NCI-H226 (cell line): Measurements from ENCODE around the gene PTEN.
"Not testable (repeated sequence)": the region's sequence is repeated elsewhere in the genome, so short reads cannot be mapped to it uniquely, and the experiment has no call there.

Source experiments
- DNase-seq: peaks from one replicate; pipeline ENCODE4 v3.0.0-alpha.2; 2015

The PTEN gene

GRCh38 chr10:87863053-87863943, at the start of gene PTEN, which contains the start of gene KLLN:
TSS of gene PTEN (plus strand) at chr10:87863625. CDS start at chr10:87864470, 845 bp downstream.
TSS of gene KLLN (minus strand) at chr10:87863533. CDS start at chr10:87862487, 1,046 bp downstream.
- peak; percentile 92 for DNase-seq

DNA sequence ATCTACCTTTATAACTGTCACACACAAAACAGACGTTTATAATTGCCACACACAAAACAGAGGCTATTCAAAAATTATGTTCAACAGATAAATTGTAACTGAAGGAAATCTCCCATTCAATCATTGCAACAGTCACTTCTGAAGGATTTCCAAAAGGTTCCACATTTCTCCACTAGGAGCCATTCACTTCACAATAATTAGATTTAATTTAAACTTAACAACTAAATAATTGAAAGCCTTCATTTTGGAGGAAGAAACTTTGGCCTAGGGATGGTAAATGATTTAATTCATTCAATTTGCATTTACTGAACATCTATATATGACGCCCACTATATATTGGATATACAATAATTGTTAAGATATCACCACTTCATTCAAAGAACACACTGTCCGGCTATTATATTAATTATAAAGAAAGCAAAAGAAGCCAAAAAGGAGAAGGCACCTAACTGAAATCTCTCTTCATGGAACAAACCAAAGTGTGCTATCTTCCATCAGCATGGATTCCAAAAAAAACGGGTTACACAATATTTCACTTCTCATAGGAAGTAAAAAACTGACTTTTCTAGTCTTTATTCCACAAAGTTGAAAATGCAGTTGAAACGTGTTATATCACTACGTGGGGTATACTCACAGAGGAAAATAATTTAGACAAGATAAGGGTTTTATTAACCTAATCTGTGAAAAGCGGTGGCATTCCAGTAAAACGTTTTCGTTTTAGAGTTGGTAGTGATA, 47.1 kb upstream of the PTEN start:
- no peak for DNase-seq

- no peak for DNase-seq
These were observed 46.4 kb upstream of the PTEN start for GRCh38 chr10:87816898-87817608.

DNA sequence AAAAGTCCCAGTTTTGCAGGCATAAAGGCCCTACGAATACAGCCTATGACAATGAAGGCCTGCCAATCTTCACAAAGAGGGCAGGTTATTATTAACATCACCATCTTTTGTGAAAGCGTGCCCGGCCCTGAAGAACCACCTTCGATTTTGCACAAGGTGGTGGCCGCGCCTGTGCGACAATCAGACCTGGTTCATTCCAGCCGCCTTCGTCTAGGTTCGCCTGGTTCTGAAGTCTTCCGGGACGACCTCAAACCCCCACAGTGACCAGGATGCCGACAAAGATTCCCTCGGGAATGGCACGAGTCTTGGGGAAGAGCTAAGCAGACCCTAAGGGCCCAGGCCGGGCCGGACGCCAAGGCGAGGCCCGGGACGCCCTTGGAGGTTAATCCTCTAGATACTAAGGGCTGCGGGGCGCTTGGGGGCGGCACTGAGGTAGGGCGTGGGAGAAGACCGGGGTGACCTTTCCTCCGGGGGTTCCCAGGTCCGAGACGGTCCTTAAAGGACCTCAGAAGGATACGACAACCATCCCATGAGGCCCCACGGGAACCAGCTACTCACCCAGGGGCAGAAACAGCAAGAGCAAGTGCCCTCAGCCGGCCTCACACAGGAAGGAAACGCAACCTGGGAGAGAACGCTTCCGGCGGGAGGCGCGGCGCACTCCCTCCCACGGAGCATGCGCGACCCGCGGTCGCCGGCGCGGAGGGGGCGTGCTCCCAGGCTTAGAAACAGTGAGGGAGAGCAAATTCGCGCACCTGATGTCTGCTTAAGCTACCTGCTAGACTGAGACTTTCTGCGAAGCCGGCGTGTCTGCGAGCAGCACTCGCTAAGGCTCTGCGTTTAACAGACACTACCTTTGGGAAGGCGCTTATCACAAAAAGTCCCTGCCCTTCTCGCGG, 45.6 kb upstream of the PTEN start, which contains the start of gene ATAD1:
Gene ATAD1, minus strand, starts transcription at position 618 of the 896 bp plus-strand sequence. CDS start 3,627 bp downstream, outside the sequence.
- DNase-seq = peak; percentile 85

DNA sequence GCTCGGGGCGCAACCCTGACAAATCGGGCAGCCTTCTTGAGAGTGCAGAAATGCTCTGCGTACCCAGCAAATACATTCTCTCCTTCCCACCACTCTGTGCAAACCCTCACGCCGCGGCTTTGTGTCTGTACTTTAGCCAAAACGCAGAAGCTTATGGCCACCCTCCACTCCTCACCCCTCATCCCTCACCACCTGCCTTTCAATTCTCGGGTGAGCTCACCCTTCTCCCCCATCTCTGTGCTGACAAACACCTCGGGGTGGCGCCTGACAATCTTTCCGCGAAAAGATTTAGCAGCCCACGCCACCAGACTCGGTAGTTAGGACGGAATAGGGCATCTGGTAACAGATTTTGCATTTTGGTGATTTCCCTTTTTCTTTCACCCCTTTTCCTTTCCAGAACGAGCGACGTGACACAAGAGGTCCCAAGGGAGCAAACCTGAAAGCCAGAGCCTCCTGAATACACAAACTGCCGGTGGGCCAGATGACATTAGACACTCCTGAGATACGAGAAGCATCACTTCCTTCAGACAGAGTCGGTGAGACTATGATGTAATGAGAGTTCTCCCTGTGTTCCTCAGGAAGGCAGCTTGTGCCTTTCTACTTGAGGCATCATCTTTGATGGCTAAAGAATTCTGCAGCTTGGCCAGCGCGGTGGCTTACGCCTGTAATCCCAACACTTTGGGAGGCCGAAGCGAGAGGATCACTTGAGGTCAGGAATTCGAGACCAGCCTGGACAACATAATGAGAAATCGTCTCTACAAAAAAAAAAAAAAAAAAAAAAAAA, 44.7 kb upstream of the PTEN start:
- DNase-seq = peak; percentile 11

GRCh38 chr10:87819289-87819585, 44.2 kb upstream of the PTEN start:
- no peak for DNase-seq

- no peak for DNase-seq
These were observed 36.8 kb upstream of the PTEN start for GRCh38 chr10:87826653-87827052.

DNA sequence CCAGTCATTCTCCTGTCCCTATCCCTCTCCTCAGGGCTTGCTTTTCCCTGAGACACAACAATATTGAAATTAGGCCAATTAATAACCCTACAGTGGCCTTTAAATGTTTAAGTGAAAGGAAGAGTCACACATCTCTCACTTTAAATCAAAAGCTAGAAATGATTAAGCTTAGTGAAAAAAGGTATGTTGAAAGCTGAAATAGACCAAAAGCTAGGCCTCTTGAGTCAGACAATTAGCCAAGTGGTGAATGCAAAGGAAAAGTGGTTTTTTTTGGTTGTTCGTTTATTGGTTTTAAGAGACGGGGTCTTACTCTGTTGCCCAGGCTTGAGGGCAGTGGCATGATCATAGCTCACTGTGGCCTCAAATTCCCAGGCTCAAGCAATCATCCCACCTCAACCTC, 35.7 kb upstream of the PTEN start:
- DNase-seq = no peak

- DNase-seq = not testable (repeated sequence)
These were observed 34.4 kb upstream of the PTEN start for GRCh38 chr10:87829051-87829450.

DNA sequence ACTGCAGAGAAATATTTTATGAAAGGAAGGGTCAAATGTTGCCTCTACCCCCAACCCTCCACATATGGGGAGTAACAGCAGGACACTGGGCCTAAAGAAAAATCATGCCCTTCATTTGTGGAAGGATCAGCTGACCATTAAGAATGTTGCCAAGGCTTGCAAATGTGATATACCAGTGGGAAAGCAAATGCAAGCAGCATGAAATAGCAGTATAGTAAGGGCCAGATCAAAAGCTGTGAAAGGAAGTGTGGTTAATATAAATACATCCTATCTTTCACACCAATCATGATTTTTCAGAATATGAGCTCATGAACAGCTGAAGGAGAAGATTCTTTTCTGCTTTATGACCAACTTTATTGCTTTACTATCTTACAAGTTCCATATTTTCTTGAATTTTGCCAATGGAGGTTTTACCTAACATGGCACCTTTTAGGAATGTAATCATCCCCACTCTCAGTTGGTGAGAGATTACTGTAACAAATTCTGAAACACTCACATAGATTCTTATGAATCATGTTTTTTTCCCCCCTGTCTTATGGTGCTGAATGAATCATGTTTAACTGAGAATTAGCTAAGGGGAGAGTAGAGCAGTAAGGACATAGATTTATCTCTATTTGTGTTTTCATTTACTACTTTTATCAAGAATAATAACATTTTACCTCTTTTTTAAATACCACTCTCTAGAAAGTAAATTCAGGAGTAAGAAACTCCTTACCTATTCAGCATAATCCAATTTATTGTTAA, 33.3 kb upstream of the PTEN start:
- DNase-seq = peak; percentile 45

DNA sequence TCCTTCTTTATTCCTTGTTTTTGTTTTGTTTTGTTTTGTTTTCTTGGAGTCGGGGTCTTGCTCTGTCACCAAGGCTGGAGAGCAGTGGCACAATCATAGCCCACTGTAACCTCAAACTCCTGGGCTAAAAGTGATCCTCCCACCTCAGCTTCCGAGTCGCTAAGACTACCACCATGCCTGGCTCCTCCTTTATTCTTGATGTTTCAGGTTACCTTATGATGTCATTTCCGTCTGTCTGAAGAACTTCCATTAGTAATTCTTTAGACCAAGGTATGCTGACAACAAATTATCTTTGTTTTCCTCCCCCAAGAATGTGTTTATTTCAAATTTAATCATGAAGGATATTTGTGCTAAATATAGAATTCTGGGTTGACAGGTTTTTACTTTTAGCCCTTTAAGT, 27.3 kb upstream of the PTEN start:
- no peak for DNase-seq

DNA sequence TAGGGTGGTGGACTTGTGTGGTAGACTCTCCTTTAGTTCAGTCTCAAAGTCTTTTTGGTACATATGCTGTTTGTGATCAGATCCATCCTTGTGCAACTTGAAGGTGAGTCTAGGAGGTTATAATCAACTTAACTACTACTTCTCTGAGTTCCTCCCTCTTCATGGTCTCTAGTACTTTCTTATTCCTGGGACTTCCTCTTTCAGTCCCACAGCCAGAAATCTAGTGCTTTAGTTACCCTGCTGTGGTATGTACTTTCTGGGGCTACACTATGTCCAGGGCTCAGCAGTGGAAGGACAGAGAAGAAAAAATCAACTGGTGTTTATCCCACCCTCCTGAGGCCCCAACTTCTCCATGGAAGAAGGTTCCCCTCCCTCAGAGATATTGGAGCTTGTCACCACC, 26.0 kb upstream of the PTEN start:
- no peak for DNase-seq

DNA sequence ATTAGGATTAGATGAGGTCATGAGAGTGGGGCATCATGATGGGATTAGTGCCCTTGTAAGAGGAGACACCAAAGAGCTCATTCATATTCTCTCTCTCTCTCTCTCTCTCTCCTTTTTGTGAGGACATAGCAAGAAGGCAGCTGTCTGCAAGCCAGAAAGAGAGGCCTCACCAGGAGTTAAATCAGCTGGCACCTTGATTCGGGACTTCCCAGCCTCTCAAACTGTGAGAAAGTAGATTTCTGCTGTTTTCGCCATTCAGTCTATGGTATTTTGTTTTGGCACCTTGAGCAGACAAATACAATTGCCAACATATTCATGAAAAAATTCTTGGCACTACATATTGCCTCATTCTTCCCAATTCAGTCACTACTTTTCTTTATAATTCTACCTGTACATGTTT, 24.8 kb upstream of the PTEN start:
- no peak for DNase-seq

- no peak for DNase-seq
These were observed 22.2 kb upstream of the PTEN start for GRCh38 chr10:87841186-87841585.

DNA sequence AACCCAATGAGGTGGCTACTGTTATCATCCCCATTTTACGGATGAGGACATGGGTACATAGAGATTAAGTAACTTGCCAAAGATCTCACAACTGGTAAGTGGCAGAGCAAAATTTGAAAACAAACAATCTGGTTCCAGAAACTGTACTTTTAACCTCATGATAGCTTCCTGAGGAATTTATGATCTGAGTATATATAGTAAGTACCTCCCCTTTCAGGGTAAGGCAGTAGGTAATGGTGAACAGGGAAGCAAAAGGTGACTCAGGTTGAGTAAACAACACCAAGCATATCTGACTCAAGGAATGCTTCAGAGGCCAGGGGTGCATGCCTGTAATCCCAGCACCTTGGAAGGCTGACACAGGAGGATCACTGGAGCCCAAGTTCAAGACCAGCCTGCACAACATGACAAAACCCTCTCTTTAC, 21.2 kb upstream of the PTEN start:
- peak; percentile 89 for DNase-seq

DNA sequence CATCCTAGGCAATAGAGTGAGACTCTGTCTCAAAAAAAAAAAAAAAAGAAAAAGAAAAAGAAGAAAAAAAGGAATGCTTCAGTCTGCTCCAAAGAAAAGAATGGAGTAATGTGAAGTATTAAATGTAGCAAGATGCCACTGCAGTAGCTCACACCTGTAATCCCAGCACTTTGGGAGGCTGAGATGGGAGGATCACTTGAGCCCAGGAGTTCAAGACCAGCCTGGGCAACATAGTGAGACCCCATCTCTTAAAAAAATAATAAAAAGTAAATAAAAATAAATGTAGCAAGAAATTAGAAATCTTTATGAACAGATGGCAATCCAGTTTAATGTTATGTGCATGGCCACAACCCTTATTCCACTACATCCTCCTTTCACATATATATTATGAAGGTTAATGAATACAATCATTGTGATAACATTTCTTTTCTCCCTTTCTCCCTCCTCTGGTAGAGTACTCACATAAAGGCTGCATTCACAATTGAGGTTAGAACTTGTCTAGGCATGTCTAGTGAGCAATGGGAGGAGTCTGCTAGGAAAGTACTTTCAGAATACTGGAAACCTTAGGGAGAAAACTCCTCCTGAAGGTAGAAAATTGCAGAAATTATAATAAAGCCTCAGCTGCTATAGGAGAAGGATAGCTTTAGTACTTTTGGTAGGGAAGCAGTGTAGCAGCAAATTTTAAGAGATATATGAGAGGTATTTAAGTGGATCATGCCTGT, 20.5 kb upstream of the PTEN start:
- DNase-seq = peak; percentile 55

GRCh38 chr10:87843714-87844113, 19.7 kb upstream of the PTEN start:
- DNase-seq = no peak

- DNase-seq = peak; percentile 64
These were observed 18.4 kb upstream of the PTEN start for GRCh38 chr10:87844837-87845623.

DNA sequence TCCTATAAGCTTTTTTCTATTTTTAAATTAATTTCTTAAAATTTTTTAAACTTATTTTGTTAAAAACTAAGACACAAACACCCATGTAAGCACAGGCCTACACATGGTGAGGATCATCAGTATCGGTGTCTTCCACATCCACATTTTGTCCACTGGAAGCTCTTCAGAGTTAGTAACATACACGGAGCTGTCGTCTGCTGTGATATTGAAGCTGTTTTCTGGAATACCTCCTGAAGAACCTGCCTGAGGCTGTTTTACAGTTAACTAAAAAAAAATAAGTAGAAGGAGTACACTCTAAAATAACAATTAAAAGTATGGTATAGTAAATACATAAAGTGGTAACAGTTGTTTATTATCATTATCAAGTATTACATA, 17.8 kb upstream of the PTEN start:
- DNase-seq = no peak
